Coronary artery (tissue), 2 donors: Measurements from ENCODE around the gene CEP112.

Source experiments
- DNase-seq: peaks from one replicate; pipeline ENCODE4 v3.0.0-alpha.2; 2017; ENCODE audit warnings: low spot score
- H3K27ac ChIP-seq, 2 donors: fragments of 200-600 bp; sonication (generic); one replicate each; pipeline ENCODE4 v1.5.1; 2016 to 2019
- H3K4me3 ChIP-seq: fragments of 200-600 bp; sonication (generic); 2 replicates; pipeline ENCODE4 v1.5.1; 2016; ENCODE audit warnings: mild to moderate bottlenecking, moderate library complexity
- TF ChIP-seq, protein P1 (sequence below): fragments of 200-600 bp; sonication (generic); IDR thresholded peaks from one replicate; pipeline ENCODE4 v1.5.1; 2019; ENCODE audit warnings: antibody characterized with exemption

The CEP112 gene

DNA sequence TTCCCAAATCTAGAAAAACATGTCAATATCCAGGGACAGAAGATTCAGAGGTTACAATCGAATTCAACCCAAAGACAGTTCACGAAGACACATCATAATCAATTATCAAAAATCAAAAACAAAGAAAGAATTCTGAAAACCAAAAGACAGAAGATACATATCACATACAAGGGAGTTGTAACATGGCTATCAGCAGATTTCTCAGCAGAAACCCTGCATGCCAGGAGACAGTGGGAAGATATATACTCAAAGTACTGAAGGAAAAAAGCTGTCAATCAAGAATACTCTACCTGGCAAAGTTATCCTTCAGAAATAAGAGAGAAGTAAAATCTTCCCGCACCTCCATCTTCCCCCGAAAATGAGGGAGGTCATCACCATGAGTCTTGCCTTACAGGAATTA is 258.6 kb downstream of the CEP112 start:
- TF ChIP-seq, protein P1, sequence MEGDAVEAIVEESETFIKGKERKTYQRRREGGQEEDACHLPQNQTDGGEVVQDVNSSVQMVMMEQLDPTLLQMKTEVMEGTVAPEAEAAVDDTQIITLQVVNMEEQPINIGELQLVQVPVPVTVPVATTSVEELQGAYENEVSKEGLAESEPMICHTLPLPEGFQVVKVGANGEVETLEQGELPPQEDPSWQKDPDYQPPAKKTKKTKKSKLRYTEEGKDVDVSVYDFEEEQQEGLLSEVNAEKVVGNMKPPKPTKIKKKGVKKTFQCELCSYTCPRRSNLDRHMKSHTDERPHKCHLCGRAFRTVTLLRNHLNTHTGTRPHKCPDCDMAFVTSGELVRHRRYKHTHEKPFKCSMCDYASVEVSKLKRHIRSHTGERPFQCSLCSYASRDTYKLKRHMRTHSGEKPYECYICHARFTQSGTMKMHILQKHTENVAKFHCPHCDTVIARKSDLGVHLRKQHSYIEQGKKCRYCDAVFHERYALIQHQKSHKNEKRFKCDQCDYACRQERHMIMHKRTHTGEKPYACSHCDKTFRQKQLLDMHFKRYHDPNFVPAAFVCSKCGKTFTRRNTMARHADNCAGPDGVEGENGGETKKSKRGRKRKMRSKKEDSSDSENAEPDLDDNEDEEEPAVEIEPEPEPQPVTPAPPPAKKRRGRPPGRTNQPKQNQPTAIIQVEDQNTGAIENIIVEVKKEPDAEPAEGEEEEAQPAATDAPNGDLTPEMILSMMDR, result no peak
- Histone ChIP-seq H3K4me3 (no peak overlapping the region), H3K27ac (no peak overlapping the region)
- no peak for DNase-seq

DNA sequence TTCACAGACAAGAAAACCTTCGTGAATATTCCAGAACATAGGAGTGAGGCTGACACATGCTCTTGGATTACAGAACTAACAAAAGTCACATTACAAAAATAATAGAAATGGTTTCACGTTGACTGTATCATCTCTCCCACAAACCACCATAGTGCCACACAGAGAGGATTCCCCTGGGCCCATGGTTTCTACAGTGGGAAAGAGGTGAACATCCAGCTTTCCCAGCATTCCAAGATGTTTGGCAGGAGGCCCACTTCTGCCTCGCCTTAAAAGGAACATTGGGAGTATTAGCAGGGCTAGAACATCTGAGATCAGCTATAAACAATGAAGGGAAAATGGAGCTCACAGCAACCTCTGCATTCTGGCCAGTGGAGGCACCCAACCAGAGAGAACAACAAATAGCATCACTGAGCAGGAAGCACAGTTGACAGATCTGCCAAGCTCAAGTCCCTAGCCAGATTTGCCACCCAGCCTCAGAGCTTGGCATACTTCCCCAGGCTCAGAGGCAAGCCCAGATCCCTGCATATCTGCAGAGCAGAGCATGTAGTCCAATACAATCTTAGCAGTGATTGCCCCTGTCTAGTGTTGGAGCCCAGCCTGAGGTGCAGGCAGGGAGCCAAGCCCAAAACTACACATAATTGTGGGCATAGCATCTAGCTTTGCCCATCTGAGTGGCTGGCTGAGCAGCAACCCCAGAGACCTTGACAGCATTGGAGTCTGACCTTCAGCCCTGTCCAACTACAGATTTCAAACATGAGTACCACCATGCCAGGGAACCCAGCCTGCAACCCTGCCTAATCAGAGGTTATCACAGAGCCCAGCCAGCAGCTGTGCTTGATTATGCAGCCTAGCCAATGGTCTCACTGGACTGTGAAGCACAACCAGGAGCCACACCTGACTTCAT is 260.4 kb downstream of the CEP112 start:
- DNase-seq, result no peak
- H3K27ac ChIP-seq, result no peak overlapping the region
- no peak overlapping the region for H3K4me3 ChIP-seq
- TF ChIP-seq, protein P1, result no peak

DNA sequence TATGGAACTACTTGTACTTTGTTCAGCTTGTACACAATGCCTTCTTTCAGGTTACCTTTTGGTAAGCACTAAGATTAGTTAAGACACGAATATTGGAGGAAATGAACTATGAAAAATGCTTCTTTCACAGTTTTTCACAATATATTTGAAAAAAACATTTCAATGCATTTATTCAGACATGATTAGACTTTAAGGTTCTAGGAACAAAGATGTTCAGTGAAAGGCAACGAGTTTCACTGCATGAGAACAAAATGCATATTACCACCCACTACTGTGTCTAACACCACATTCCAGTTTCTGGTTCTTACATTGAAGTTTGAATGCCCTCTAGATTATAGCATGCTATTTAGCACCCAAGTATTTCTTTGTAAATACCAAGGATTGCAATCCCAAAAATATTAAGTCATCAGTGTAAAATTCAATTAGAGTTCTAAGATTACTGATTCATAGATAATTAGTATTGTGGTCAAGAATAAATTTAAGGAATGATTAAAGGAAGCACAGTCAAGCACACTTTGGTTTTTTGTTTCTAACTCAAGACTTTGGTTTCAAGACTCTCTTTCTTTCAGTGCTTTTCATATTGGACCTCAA is 261.7 kb downstream of the CEP112 start:
- DNase-seq, result no peak
- Histone ChIP-seq H3K27ac (no peak overlapping the region), H3K4me3 (no peak overlapping the region)
- TF ChIP-seq, protein P1, result no peak

DNA sequence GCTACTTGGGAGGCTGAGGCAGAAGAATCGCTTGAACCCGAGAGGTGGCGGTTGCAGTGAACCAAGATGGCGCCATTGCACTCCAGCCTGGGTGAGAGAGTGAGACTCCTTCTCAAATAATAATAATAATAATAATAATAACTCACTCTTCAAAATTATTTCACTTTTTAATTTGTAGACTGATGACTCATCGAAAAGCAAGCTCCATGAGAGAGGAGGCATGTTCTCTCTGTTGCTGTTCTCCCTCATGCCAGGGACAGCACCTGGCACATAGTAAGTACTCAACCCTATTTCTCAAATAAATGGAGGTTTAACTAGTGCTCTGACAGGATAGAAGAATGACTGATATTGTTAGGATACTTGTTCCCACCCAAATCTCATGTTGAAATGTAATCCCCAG is 265.3 kb downstream of the CEP112 start:
- Histone ChIP-seq H3K4me3 (no peak overlapping the region), H3K27ac (peak overlapping the region in 1 of 2 donors; percentile 80)
- TF ChIP-seq, protein P1, result no peak
- no peak for DNase-seq

DNA sequence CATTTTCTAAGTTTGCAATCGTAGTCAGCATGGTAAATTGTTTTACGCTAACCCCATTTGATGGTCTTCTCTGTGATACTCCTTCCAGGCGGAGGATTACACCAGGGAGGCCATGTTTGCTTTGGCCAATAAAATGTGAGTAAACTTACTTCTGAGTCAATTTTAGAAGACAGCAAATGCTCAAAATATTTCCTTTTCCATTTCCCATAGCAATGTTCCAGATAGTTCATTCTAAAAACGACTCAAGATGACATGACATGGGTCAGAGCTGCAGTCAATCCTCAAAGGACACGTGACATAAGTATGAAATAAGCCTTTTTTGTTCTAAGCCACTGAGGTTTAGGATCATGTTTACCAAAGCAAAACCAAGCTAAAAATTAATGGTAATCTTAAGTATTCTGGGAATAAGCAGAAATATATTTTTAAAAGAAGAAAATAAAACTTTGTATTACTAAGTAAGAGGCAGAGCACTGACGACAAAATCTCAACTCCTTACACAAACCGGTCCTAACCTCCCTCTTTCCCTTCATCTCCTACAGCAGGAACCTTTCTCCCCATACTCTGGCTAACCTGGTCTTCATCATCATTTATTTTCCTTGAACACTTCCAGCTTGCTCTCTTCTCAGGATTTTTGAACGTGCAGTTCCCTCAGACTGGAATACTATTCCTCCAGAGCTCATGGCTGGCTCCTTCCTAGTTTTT is 266.2 kb downstream of the CEP112 start:
- peak overlapping the region; percentile 29 to 80 for H3K27ac ChIP-seq
- no peak overlapping the region for H3K4me3 ChIP-seq
- DNase-seq, result no peak
- TF ChIP-seq, protein P1, result no peak

DNA sequence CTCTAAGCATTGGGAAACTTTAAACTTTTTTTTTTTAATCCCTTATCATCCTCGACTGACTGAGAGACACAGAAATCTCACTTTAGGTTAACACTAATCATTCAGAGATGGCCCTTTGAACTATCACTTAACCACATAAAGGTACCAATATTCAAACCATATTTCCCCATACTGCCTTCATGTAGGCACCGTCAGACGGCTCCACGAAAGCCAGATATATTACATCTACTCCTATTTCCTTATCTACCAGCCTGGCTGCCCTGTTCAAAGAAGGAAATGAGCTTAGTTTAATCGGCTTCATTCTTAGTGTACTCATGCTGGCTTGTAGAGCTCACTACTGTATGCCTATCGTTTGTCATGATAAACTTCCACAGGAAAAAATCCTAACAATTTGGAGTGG is 270.9 kb downstream of the CEP112 start:
- DNase-seq, result no peak
- H3K27ac ChIP-seq, result no peak overlapping the region
- H3K4me3 ChIP-seq, result no peak overlapping the region
- TF ChIP-seq, protein P1, result no peak
